Measurements from ENCODE around the gene ZNF469. TPM values are rescaled to one million over a fixed set of nuclear protein-coding genes. Genes with fewer than 3 reads are reported as not detected.

The ZNF469 gene
- polyA plus RNA-seq, 3 donors: 0.02 to 0.16 (median 0.10) TPM

GRCh38 chr16:88422733-88423447, 40.1 kb downstream of the ZNF469 start:
- H2AFZ ChIP-seq (ENCODE audit: insufficient read depth, low read depth, low read length, poor library complexity, severe bottlenecking): no peak overlapping the region
- TF ChIP-seq CTCF (IDR thresholded peaks at IDR 0.05): no peak
- H4K20me1 ChIP-seq (ENCODE audit: insufficient read depth, low read length): no peaks in the 10 kb centered on the region
- no peaks in the 10 kb centered on the region for H3K79me2 ChIP-seq (ENCODE audit: insufficient read depth, low read length)
- no peak overlapping the region for H3K4me2 ChIP-seq (replicated peaks; ENCODE audit: extremely low read depth, low read length, poor library complexity, severe bottlenecking)
- Mint-ChIP-seq H3K9me3 (peaks cover 0 to 9% (median 4%) of the 10 kb centered on the region in 7 donors), H3K4me3 (no peak overlapping the region), H3K4me1 (no peaks in the 10 kb centered on the region), H3K27me3 (ENCODE audit: low read depth in 3 of 3) (peaks cover 8 to 37% (median 16%) of the 10 kb centered on the region in 3 donors), H3K36me3 (no peaks in the 10 kb centered on the region), H3K27ac (no peak overlapping the region)
- no peaks in the 10 kb centered on the region for H3K36me3 ChIP-seq (replicated peaks in 1 of 2; ENCODE audit: control insufficient read depth in 1 of 2, insufficient read depth in 2 of 2, low read length in 2 of 2)
- H3K9ac ChIP-seq (ENCODE audit: insufficient read depth, low read length, poor library complexity, severe bottlenecking): no peak overlapping the region
- 57% methylated on average over 3 of the region's 3 CpGs for WGBS (ENCODE audit: insufficient coverage)
- H3K4me3 ChIP-seq (replicated peaks in 1 of 3; ENCODE audit: low read depth in 2 of 3, low read length in 3 of 3): no peak overlapping the region
- no peak for DNase-seq
- no peak overlapping the region for H3K27ac ChIP-seq (ENCODE audit: low read depth in 1 of 2, low read length in 2 of 2)
- intact Hi-C loops (cut with micrococcal nuclease): no loop called here
- H3K27me3 ChIP-seq (ENCODE audit: control insufficient read depth in 2 of 2, insufficient read depth in 2 of 2, low read length in 2 of 2): peaks cover 0 to 9% of the 10 kb centered on the region in 2 donors
- peaks cover 0 to 6% of the 10 kb centered on the region in 2 donors for H3K9me3 ChIP-seq (replicated peaks in 1 of 2; ENCODE audit: control insufficient read depth in 1 of 2, insufficient read depth in 1 of 2, low read length in 2 of 2)
- H3K4me1 ChIP-seq (ENCODE audit: control insufficient read depth in 1 of 2, insufficient read depth in 2 of 2, low read length in 2 of 2): no peaks in the 10 kb centered on the region

- intact Hi-C loops (cut with micrococcal nuclease): no loop called here
These were observed 40.7 kb downstream of the ZNF469 start for GRCh38 chr16:88423448-88423850.

More at GRCh38 chr16:88423448-88423850, 40.7 kb downstream of the ZNF469 start:
- WGBS (ENCODE audit: insufficient coverage): 76% methylated on average over 5 of the region's 6 CpGs
- H3K27ac Mint-ChIP-seq: no peak overlapping the region
- H3K27me3 ChIP-seq (ENCODE audit: control insufficient read depth in 2 of 2, insufficient read depth in 2 of 2, low read length in 2 of 2): peaks cover 0 to 9% of the 10 kb centered on the region in 2 donors
- no peak overlapping the region for H3K4me3 ChIP-seq (replicated peaks in 1 of 3; ENCODE audit: low read depth in 2 of 3, low read length in 3 of 3)
- no peaks in the 10 kb centered on the region for H3K4me1 ChIP-seq (ENCODE audit: control insufficient read depth in 1 of 2, insufficient read depth in 2 of 2, low read length in 2 of 2)
- H3K9me3 Mint-ChIP-seq: peaks cover 0 to 9% (median 4%) of the 10 kb centered on the region in 7 donors
- no peak overlapping the region for H3K4me3 Mint-ChIP-seq
- no peaks in the 10 kb centered on the region for H3K79me2 ChIP-seq (ENCODE audit: insufficient read depth, low read length)
- no peak overlapping the region for H3K27ac ChIP-seq (ENCODE audit: low read depth in 1 of 2, low read length in 2 of 2)
- no peak overlapping the region for H3K9ac ChIP-seq (ENCODE audit: insufficient read depth, low read length, poor library complexity, severe bottlenecking)
- no peak for TF ChIP-seq CTCF (IDR thresholded peaks at IDR 0.05)
- no peaks in the 10 kb centered on the region for H3K36me3 ChIP-seq (replicated peaks in 1 of 2; ENCODE audit: control insufficient read depth in 1 of 2, insufficient read depth in 2 of 2, low read length in 2 of 2)
- no peak overlapping the region for H2AFZ ChIP-seq (ENCODE audit: insufficient read depth, low read depth, low read length, poor library complexity, severe bottlenecking)
- peaks cover 0 to 6% of the 10 kb centered on the region in 2 donors for H3K9me3 ChIP-seq (replicated peaks in 1 of 2; ENCODE audit: control insufficient read depth in 1 of 2, insufficient read depth in 1 of 2, low read length in 2 of 2)
- no peak for DNase-seq
- H3K27me3 Mint-ChIP-seq (ENCODE audit: low read depth in 3 of 3): peaks cover 8 to 37% (median 18%) of the 10 kb centered on the region in 3 donors
- no peaks in the 10 kb centered on the region for H3K4me1 Mint-ChIP-seq
- no peaks in the 10 kb centered on the region for H3K36me3 Mint-ChIP-seq
- H4K20me1 ChIP-seq (ENCODE audit: insufficient read depth, low read length): no peaks in the 10 kb centered on the region
- no peak overlapping the region for H3K4me2 ChIP-seq (replicated peaks; ENCODE audit: extremely low read depth, low read length, poor library complexity, severe bottlenecking)

Measured in CD14-positive monocyte (primary cell).